Esophagus muscularis mucosa (tissue), 3 donors: ENCODE results near the gene DCST2.

Source experiments
- EP300 ChIP-seq: sonication (generic); formaldehyde crosslinking; IDR thresholded peaks from one replicate; pipeline ENCODE4 v1.6.1; 2017; ENCODE audit warnings: antibody characterized with exemption
- POLR2AphosphoS5 ChIP-seq, 2 donors: sonication (generic); formaldehyde crosslinking; IDR thresholded peaks; one replicate each; pipeline ENCODE4 v1.6.1; 2017; ENCODE audit warnings: antibody characterized with exemption in 2 of 2

GRCh38 chr1:154989195-154989860 lies 44.3 kb downstream of the DCST2 start:
- no peak for TF ChIP-seq EP300
- TF ChIP-seq POLR2AphosphoS5 (IDR thresholded peaks at IDR 0.05): no peak
